Sigmoid colon (tissue), 7 donors: Measurements from ENCODE around the gene OTOP2. TPM values are rescaled to one million over a fixed set of nuclear protein-coding genes. Genes with fewer than 3 reads are reported as not detected.

Experiments used
- DNase-seq: peaks from one replicate; pipeline ENCODE4 v3.0.0-alpha.2; 2019
- H3K27ac ChIP-seq, 4 donors: fragments of 200-600 bp; sonication (generic); one replicate each; pipeline ENCODE4 v1.5.1; 2016 to 2019; ENCODE audit warnings: mild to moderate bottlenecking in 1 of 4
- H3K27me3 ChIP-seq, 3 donors: fragments of 200-600 bp; sonication (generic); one replicate each; pipeline ENCODE4 v1.5.1; 2019; ENCODE audit warnings: mild to moderate bottlenecking in 1 of 3
- H3K36me3 ChIP-seq, 4 donors: fragments of 200-600 bp; sonication (generic); one replicate each; pipeline ENCODE4 v1.5.1; 2016 to 2019
- H3K4me1 ChIP-seq, 4 donors: fragments of 200-600 bp; sonication (generic); one replicate each; pipeline ENCODE4 v1.5.1; 2017 to 2019
- H3K4me3 ChIP-seq, 4 donors: fragments of 200-600 bp; sonication (generic); one replicate each; pipeline ENCODE4 v1.5.1; 2017 to 2019; ENCODE audit warnings: mild to moderate bottlenecking in 2 of 4, moderate library complexity in 1 of 4
- H3K9me3 ChIP-seq, 4 donors: fragments of 200-600 bp in 3 of 4; sonication (generic) in 3 of 4; one replicate each; pipeline versions ENCODE4 v1.5.1 to v1.6.1; 2013 to 2019
- EP300 ChIP-seq, 4 donors: sonication (generic); formaldehyde crosslinking; IDR thresholded peaks; one replicate each; pipeline ENCODE4 v1.6.1; 2017; ENCODE audit warnings: antibody characterized with exemption in 4 of 4
- POLR2A ChIP-seq, 2 donors: fragments of 450-650 bp; IDR thresholded peaks; one replicate each; pipeline ENCODE4 v1.6.1; 2016; ENCODE audit warnings: antibody characterized with exemption in 2 of 2, mild to moderate bottlenecking in 2 of 2, moderate library complexity in 2 of 2
- POLR2AphosphoS5 ChIP-seq, 4 donors: sonication (generic); formaldehyde crosslinking; IDR thresholded peaks; one replicate each; pipeline ENCODE4 v1.6.1; 2017; ENCODE audit warnings: antibody characterized with exemption in 4 of 4
- WGBS, 2 donors: extraction: QIAGEN DNeasy Blood & Tissue Kit; methylation state at CpG; one replicate each; pipeline ENCODE4 v1.1.7; 2013; 5-methylcytosine and 5-hydroxymethylcytosine counted together
- intact Hi-C: fragments of 100-400 bp; cut with DNase I; formaldehyde crosslinking; loops from one replicate; pipeline ENCODE4 v1.15.1; 2023
- polyA plus RNA-seq, 3 donors: library from polyadenylated mRNA; stranded (reverse); fragments of 200-250 nt; gene quantifications; one replicate each; pipeline ENCODE4 v1.2.3, GENCODE V29; 2013
- total RNA-seq, 4 donors: library from RNA; depleted of rRNA; stranded (reverse); fragments of >200 nt; gene quantifications; one replicate each; pipeline ENCODE4 v1.1.0, GENCODE V29; 2016
- TF ChIP-seq, protein P1 (sequence below), 4 experiments: fragments of 450-650 bp in 3 of 4; fragments of 200-600 bp in 1 of 4; IDR thresholded peaks; one replicate each; pipeline ENCODE4 v1.5.1; 2016 to 2019; ENCODE audit warnings: antibody characterized with exemption in 4 of 4, mild to moderate bottlenecking in 3 of 4, moderate library complexity in 2 of 4
- donor health status: healthy with polysubstance abuse.
- donor health status: Bipolar disorder and iron deficiency.
- donor health status: healthy.

The OTOP2 gene
- total and polyA plus RNA-seq, 7 donors = 0.36 to 21.0 (median 4.8) TPM; not detected in 2

- intact Hi-C loops = no loop called here
- peaks cover 0 to 49% (median 0%) of the 10 kb centered on the region in 3 donors for H3K27me3 ChIP-seq
- no peaks in the 10 kb centered on the region for H3K9me3 ChIP-seq
- TF ChIP-seq, protein P1, sequence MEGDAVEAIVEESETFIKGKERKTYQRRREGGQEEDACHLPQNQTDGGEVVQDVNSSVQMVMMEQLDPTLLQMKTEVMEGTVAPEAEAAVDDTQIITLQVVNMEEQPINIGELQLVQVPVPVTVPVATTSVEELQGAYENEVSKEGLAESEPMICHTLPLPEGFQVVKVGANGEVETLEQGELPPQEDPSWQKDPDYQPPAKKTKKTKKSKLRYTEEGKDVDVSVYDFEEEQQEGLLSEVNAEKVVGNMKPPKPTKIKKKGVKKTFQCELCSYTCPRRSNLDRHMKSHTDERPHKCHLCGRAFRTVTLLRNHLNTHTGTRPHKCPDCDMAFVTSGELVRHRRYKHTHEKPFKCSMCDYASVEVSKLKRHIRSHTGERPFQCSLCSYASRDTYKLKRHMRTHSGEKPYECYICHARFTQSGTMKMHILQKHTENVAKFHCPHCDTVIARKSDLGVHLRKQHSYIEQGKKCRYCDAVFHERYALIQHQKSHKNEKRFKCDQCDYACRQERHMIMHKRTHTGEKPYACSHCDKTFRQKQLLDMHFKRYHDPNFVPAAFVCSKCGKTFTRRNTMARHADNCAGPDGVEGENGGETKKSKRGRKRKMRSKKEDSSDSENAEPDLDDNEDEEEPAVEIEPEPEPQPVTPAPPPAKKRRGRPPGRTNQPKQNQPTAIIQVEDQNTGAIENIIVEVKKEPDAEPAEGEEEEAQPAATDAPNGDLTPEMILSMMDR (IDR thresholded peaks at IDR 0.05) = no peak
- no peak for TF ChIP-seq EP300 (IDR thresholded peaks at IDR 0.05)
- no peak for TF ChIP-seq POLR2A (IDR thresholded peaks at IDR 0.05)
- no peak for TF ChIP-seq POLR2AphosphoS5 (IDR thresholded peaks at IDR 0.05)
- no peak overlapping the region for H3K4me3 ChIP-seq
- H3K27ac ChIP-seq = no peak overlapping the region
- H3K36me3 ChIP-seq = no peaks in the 10 kb centered on the region
- WGBS, 2 donors = 76 to 84% methylated on average over 32 of the region's 32 CpGs
- H3K4me1 ChIP-seq = no peaks in the 10 kb centered on the region
- DNase-seq = no peak
Observed at GRCh38 chr17:74951680-74952421, 27.8 kb downstream of the OTOP2 start.

GRCh38 chr17:74952431-74953133, 28.5 kb downstream of the OTOP2 start:
- no peaks in the 10 kb centered on the region for H3K36me3 ChIP-seq
- intact Hi-C loops = no loop called here
- no peaks in the 10 kb centered on the region for H3K4me1 ChIP-seq
- 57 to 69% methylated on average over 24 of the region's 24 CpGs for WGBS, 2 donors
- peaks cover 0 to 42% (median 0%) of the 10 kb centered on the region in 3 donors for H3K27me3 ChIP-seq
- no peak for DNase-seq
- no peak for TF ChIP-seq POLR2A (IDR thresholded peaks at IDR 0.05)
- no peak for TF ChIP-seq POLR2AphosphoS5 (IDR thresholded peaks at IDR 0.05)
- TF ChIP-seq, protein P1 (IDR thresholded peaks at IDR 0.05) = no peak
- no peak for TF ChIP-seq EP300 (IDR thresholded peaks at IDR 0.05)
- no peaks in the 10 kb centered on the region for H3K9me3 ChIP-seq
- H3K4me3 ChIP-seq = no peak overlapping the region
- no peak overlapping the region for H3K27ac ChIP-seq

GRCh38 chr17:74953134-74953687, 29.1 kb downstream of the OTOP2 start:
- intact Hi-C loops = no loop called here
- WGBS, 2 donors = 25 to 65% methylated on average over 11 of the region's 11 CpGs
- TF ChIP-seq, protein P1 (IDR thresholded peaks at IDR 0.05) = no peak
- TF ChIP-seq POLR2AphosphoS5 (IDR thresholded peaks at IDR 0.05) = no peak
- Histone ChIP-seq H3K9me3 (no peaks in the 10 kb centered on the region), H3K4me1 (no peaks in the 10 kb centered on the region), H3K27ac (no peak overlapping the region), H3K4me3 (no peak overlapping the region), H3K27me3 (peaks cover 0 to 37% (median 0%) of the 10 kb centered on the region in 3 donors), H3K36me3 (no peaks in the 10 kb centered on the region)
- no peak for DNase-seq

DNA sequence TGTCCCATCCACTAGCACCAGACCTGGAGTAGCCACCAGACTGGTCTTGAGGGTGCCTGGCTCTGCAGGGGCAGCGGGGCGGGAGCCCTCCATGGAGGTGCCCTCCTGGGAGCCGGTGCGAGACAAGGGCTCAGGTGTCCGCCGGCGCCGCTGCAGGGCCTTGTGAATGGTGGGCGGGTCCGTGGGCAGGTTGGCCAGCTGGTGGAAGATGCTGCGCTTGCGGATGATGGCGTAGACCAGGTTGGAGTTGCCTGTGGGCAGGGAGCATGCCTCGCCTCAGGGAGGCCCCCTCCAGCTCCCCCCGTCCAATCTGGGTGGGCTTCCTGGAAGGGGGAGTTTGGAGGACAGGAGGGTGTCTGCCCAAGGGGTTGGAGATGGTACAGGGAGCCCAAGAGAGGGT, 30.0 kb downstream of the OTOP2 start:
- no peak for TF ChIP-seq POLR2A (IDR thresholded peaks at IDR 0.05)
- no peak for TF ChIP-seq POLR2AphosphoS5 (IDR thresholded peaks at IDR 0.05)
- no peak for TF ChIP-seq EP300 (IDR thresholded peaks at IDR 0.05)
- TF ChIP-seq, protein P1 (IDR thresholded peaks at IDR 0.05) = no peak
- H3K4me1 ChIP-seq = no peaks in the 10 kb centered on the region
- H3K27me3 ChIP-seq = peaks cover 0 to 32% (median 0%) of the 10 kb centered on the region in 3 donors
- no peak overlapping the region for H3K4me3 ChIP-seq
- 93 to 94% methylated on average over 15 of the region's 15 CpGs for WGBS, 2 donors
- intact Hi-C loops = no loop called here
- H3K9me3 ChIP-seq = no peaks in the 10 kb centered on the region
- H3K27ac ChIP-seq = no peak overlapping the region
- H3K36me3 ChIP-seq = no peaks in the 10 kb centered on the region
- DNase-seq = no peak
